Measurements from ENCODE around the gene SPRR1B.
"Not testable (repeated sequence)": the region's sequence is repeated elsewhere in the genome, so short reads cannot be mapped to it uniquely, and the experiment has no call there.

SPRR1B gene, protein sequence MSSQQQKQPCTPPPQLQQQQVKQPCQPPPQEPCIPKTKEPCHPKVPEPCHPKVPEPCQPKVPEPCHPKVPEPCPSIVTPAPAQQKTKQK

DNA sequence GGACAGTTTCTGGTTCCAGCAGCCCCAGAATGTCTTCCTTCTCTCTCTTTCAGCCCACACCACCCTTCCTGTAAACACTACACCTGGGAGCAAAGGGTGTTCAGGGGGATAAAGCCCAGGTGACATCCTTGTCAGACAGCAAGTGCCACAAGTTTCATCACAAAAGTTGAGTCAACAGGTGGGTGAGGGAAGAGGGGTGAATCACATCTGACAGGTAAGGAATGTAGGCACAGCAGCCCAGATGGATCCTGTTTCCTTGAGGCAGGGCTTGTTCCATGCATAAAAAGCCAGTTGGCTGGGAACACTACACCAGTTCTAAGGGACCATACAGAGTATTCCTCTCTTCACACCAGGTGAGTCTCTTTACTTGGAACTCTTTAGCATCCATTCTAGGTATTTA lies at the start of gene SPRR1B:
Gene SPRR1B, plus strand, starts transcription at position 309 of the 400 bp plus-strand sequence. CDS start 1,143 bp downstream, outside the sequence.
- no peak for DNase-seq (ENCODE audit: low spot score)

DNA sequence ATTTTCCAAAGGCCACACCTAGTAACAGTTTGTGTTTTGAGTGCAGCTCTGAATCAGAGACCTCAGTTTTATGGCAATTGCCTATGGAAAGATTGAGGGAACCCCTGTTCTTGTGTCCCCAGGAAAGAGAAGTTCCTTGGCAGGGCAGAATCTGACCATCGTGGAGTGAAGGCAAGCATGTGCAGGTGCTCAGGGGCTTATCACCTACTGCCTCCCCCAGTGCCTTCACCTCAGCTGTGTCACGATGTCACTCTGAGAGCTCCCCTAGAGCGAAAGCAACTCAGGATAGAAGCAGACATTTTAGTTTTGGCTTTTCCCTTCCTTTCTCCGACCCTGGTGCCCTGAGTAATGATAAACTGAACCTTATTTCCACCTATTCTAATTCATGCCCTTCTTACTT lies 48.9 kb upstream of the SPRR1B start:
- no peak for DNase-seq (ENCODE audit: low spot score)

DNA sequence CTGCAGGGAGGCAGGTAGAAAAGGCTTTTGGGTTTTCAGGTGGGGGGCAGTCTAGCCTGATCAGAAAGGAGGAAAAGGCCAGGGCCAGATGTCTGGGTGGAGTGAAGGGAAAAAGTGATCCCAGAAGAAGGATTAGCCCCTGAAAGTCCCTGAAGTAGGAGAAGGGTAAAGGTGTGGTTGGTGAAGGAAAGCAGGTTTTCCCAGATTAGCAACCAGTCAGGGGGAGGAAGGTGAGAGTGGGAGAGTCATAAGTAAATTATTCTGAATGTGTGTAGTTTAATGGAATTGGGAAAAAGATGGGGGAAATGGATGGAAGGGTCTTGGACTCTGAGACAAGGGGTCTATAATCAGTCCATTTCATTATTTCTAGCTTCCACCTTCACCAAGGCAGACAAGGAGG lies 47.8 kb upstream of the SPRR1B start:
- no peak for DNase-seq (ENCODE audit: low spot score)

DNA sequence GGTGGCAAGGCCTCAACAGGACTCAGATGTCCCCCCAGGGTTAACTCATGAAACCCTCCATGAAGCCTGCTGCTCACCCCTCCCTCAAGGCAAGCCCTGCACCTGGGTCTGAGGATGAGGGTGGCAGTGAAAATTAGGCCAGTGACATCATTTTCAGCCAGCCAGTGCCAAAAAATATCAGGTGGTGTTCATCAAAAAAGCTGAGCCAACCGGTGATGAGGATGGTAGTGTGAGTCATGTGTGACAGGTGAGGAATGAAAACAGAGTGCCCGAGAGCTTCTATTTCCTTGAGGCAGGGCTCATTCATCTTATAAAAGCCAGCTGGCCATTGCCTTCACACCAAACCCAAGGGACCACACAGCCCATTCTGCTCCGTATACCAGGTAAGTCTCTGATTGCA lies 47.3 kb upstream of the SPRR1B start, which contains the start of gene SPRR1A:
Gene SPRR1A, plus strand, starts transcription at position 339 of the 400 bp plus-strand sequence. CDS start 1,150 bp downstream, outside the sequence.
- no peak for DNase-seq (ENCODE audit: low spot score)

DNA sequence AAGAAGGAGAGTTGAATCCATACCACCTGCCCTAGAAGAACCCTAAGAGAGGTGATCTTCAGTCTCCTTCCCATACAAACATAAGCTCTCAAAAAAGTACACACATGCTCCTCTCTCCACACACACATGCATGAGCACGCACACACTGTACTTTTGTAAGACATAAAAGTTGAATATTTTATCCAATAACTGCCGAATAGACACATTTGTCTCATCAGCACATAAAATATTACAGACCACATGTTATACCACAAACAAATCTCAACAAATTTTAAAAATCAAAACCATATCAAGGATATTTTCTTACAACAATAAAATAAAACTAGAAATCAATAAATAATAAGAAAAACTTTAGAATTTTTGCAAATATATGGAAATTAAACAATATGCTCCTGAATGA lies 44.4 kb upstream of the SPRR1B start:
- DNase-seq (ENCODE audit: low spot score), result no peak

DNA sequence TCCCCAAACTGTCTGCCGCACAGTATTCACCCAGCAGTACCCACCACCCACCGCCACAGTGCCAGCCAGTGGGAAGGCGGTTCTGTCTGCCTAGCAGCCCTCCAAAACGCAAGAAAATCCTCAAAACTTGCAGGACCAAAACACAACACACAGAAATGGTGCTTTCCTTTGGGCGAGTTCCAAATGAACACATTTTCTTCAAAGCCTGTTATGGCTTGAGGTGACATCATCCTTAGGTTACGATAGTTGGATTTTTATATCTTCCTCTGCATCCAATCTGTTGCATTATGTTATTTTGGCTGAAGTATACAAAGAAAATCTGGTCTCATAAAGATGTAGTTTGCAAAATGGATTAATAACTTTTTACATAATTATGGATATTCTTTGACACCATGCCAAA lies 37.8 kb upstream of the SPRR1B start:
- DNase-seq (ENCODE audit: low spot score), result no peak

DNA sequence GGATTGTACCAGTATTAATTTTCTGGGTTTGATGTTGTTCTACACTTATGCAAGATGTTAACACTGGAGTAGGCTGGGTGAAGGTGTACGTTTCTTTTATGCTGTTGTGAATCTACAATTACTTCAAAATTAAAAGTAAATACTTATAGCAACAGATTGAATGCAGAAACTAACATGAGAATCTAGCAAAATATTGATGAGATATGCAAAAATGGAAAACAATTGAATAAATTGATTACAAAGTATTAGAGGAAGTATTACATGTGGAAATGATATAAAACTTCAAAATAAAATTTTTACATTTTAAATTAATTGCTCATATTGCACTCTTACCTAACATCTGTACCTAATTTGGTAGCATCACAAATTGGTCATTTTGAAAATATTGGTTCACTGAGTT lies 35.2 kb upstream of the SPRR1B start:
- no peak for DNase-seq (ENCODE audit: low spot score)

DNA sequence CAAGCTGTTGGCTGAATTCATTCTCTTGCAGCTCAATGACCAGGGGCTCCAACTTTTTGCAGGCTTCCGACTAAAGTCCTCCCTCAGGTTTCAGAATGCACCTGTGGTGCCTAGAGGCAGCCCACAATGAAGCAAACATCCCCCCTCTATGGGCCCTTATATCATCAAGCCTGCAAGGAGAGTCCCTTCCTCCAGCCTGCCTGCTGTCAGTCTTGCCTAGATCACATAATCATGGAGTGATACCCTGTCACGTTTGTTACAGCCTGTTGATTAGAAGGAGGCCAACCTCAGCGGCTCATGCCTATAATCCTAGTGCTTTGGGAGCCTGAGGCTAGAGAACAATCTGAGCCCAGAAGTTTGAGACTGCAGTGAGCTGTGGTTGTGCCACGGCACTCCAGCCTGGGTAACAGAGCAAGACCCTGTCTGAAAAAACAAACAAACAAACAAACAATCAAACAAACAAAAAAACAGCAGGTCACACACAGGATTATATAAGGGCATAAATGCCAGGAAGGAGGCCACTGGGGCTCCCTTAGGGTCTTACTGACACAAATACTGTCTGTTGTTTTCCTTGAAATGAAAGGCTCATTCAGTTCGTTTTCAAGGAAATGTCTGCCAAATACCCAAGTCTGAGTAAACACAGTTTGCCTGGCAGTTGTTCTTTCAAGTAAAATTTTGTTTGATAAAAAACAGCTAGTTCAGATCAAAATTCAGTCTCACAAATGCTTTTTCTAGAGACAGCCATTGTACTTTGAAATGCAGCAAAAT lies 34.2 kb upstream of the SPRR1B start:
- DNase-seq (ENCODE audit: low spot score), result peak; percentile 56

DNA sequence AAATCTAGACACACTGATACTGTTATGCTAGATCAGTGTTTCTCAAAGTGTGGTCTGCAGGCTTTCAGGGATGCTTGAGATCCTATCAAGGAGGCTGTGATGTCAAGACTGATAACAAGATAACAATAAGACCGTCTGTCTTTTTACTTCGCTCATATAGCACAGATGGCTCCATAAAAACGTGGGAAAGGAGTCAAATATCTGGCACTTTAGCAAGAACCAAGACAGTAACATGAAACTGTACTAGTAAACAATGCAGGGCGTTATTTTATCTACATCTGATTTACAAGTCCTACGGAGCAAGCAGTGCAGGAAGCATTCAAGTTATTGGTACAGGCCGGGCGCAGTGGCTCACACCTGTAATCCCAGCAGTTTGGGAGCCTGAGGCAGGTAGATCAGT lies 33.1 kb upstream of the SPRR1B start:
- DNase-seq (ENCODE audit: low spot score), result peak; percentile 14

DNA sequence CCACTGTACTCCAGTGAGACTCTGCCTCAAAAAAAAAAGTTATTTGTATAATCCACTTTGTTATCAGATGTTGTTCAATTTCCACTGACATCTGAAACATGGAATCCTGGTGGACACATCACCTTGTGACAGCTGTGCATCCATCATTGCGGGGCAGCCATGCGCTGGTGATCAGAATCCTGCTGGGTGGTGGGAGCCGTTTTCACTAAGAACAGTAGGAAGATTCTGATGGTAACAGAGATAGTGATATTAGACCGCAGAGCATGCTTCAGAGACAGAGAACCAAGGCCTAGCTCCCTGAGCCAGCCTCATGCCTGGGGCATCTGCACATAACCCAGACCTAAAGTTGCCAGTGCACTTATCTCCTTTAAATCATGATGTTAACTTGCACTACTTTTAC lies 32.5 kb upstream of the SPRR1B start:
- no peak for DNase-seq (ENCODE audit: low spot score)

DNA sequence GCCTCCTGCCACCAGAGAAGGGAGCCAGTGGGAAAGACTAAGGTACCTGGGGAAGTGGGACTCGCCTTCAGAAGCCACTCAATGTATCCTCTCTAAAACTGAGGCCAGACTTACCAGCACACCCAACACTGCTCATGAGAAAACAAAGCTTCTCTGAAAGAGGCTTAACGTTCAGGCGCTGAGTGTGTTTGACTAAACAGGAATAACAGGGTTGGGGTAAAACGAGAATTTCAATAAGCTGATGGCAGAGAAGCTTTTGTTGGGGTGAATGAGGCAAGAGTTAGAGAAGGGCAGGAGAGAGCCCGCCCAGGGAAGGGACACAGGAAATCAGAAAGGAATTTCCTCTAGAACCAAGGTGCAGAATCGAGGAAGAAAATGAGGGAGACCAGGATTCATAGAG lies 31.2 kb upstream of the SPRR1B start:
- no peak for DNase-seq (ENCODE audit: low spot score)

DNA sequence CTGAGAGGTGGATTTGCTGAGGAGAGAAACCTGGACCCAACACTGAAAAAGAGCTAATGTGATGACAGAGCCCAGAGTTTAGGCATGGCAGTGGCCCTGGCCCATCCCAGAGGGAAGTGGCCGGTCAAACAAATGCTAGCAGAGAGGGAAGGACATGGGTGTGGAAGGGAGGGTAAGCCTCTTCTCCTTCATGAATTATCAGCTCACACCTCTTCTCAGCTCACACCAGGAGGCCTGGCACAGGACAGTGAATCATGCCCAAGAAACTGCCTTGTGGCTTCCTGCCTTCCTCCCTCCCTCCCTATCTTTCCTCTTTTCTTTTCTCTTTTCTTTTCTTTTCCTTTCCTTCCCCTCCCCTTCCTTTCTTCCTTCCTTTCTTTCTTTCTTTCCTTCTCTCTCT lies 30.7 kb upstream of the SPRR1B start:
- DNase-seq (ENCODE audit: low spot score), result no peak

DNA sequence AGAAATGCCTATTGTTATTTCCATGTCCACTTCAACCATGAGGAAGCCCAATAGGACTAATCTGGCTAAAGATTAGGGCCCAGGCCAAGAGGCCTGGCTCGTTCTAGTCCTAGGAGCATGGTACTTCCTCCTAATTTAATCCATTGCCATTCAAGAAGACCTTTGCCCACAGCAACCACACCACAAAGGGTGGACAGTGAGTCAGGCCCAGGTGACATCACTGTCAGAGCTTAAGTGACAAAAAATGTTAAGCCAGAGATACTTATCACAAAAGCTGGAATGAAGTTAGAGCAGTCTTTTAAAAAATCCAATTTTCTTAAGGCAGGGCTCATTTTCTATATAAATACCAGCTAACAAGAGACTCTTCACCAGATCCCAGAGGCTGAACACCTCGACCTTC lies 29.6 kb upstream of the SPRR1B start, which contains the start of gene SPRR3:
Gene SPRR3, plus strand, starts transcription at position 368 of the 400 bp plus-strand sequence. CDS start 1,272 bp downstream, outside the sequence.
- no peak for DNase-seq (ENCODE audit: low spot score)

DNA sequence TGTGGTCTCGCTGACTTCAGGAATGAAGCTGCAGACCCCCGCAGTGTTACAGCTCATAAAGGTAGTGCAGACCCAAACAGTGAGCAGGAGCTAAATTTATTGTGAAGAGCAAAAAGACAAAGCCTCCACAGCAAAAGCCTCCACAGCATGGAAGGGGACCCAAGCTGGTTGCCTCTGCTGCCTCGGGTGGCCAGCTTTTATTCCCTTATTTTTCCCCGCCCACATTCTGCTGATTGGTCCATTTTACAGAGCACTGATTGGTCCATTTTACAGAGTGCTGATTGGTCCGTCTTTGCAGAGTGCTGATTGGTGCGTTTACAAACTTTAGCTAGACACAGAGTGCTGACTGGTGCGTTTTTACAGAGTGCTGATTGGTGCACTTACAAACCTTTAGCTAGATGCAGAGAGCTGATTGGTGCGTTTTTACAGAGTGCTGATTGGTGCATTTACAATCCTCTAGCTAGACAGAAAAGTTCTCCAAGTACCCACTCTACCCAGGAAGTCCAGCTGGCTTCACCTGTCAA lies 19.7 kb upstream of the SPRR1B start:
- DNase-seq (ENCODE audit: low spot score), result not testable (repeated sequence)

DNA sequence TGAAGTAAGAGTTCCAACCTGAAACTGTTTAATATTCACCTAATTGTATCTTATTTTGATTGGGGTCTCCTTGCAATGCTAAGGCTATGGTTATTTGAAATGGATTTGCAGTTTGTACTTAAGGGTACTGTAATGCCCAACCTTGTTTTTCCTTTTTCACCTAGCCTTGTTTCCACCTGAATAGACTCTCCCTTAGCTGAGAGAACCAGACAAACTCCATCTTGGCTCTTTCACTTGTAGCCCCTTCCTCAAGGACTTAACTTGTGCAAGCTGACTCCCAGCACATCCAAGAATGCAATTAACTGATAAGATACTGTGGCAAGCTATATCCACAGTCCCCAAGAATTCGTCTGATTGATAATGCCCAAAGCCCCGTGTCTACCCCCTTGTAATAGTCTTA lies 9.2 kb upstream of the SPRR1B start:
- not testable (repeated sequence) for DNase-seq (ENCODE audit: low spot score)

DNA sequence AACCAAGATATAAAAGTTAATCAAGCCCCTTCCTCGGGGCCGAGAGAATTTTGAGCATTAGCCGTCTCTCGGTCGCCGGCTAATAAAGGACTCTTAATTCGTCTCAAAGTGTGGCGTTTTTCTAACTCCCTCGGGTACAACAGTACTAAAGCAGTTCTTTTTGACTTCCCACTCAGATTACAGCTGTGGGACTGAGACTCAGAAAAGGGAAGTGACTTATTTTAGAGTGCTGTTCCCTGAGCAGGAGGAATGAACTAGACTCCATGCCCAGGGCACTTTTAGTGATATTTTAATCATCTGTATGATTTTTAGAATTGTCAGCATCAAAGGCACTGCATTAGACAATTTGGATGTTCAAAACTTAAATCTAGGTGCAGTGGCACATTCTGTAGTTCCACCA lies 8.7 kb upstream of the SPRR1B start:
- DNase-seq (ENCODE audit: low spot score), result not testable (repeated sequence)

DNA sequence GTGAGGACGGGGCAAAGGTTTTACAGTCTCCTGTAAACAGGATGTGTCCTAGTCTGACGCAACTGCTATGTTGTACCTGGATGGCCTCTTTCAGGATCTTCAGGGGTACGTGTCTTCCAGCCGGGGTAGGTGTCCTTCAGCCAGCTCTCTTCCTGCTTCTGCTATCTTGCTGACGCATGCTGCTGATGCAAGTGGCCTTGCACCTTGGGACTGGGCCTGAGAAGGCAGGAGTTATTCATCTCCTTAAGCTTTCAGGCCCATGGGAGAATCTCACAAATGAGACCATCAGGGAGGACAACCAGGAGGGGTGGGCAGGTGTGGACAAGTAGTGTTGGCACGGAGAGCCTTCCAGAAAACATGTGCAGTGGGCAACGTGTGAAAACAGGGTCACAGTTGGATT lies 7.9 kb upstream of the SPRR1B start:
- DNase-seq (ENCODE audit: low spot score), result no peak

DNA sequence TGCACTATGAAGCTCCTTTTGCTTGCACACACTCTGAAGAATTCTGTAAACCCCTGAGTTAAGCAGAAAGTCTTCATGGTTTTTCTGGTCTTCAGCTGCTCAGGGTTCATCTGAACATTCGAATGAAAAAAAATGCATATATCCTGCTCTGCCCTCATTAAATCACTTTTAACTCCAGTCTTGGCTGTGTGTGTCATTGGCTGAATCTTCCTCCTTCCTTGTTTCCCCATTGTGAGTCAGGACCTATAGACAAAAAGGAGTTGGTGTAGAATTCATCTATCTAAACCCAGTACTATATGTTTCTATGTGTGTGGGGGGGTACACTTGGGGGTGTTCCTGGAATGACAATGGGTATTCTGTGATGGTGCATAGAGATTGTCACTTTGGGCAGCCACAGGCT lies 6.6 kb upstream of the SPRR1B start:
- no peak for DNase-seq (ENCODE audit: low spot score)

DNA sequence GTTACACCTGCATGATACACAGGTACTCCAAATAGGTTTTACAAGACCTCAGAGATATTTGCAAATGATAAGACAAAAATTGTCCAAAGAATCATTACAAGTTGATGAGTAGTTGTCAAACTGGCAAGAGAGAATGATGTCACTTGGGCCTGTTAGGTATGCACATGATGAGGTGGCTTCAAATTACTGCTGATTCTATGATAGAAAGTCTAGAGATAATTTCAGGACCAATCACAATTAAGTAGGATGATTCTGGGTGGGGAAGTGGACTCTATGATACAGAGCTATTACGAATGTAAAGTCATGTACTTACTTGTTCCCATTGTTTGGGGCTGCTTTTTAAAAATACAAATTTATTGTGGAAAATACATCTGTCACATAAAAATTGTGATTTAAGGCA lies 5.2 kb upstream of the SPRR1B start:
- DNase-seq (ENCODE audit: low spot score), result no peak

DNA sequence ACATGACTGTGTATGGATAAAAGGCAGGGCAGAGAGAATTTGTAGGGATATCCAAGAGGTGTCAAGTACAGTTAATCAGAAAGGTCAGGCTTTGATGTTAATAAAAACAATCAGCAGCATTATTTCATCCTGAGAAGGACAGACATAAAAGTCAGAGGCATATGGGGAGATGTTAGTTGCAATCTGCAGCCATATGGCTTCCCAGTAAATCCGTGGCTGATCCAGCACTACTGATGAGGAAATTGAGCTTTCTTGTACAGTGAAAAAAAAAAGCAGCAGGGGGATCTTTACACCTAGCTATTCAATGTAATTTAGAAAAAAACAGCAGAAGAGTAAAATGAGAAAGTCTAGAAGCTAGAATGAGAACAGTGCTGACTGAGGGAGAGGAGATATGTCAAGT lies 2.2 kb upstream of the SPRR1B start:
- DNase-seq (ENCODE audit: low spot score), result no peak

DNA sequence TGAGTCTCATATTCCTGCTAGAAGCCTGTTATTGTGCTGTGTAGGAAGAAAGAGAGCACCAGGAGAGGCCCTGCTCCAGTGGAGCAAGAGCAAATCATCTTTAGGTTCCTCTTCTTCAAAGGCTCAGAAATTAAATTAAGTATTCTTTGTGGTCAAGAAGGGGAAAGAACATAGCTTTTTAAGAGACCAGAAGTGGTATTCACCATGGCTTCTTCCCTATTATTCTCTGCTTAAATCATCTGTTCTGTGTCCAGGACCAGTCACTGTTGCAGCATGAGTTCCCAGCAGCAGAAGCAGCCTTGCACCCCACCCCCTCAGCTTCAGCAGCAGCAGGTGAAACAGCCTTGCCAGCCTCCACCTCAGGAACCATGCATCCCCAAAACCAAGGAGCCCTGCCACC lies 1.1 kb downstream of the SPRR1B start:
- no peak for DNase-seq (ENCODE audit: low spot score)

DNA sequence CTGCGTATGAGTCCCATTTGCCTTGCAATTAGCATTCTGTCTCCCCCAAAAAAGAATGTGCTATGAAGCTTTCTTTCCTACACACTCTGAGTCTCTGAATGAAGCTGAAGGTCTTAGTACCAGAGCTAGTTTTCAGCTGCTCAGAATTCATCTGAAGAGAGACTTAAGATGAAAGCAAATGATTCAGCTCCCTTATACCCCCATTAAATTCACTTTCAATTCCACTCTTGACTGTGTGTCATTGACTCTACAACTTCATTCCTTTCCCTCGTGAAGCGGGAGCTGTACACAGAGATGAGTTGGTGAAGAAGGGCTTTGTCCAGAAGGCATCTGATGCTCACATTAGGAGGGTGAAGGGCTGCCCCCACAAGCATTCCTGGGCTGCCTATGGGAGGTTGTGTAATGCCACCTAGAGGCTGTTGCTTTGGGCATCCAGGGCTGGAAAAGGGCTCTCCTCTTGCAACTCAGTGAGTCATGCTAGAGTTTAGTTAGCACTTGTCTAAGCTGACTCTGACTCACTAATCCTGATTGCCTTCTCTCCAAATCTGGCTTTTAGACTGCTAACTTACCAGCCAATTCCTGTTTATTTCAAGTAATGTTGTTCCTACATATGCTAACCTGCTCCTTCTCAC lies 1.8 kb downstream of the SPRR1B start:
- peak; percentile 89 for DNase-seq (ENCODE audit: low spot score)

DNA sequence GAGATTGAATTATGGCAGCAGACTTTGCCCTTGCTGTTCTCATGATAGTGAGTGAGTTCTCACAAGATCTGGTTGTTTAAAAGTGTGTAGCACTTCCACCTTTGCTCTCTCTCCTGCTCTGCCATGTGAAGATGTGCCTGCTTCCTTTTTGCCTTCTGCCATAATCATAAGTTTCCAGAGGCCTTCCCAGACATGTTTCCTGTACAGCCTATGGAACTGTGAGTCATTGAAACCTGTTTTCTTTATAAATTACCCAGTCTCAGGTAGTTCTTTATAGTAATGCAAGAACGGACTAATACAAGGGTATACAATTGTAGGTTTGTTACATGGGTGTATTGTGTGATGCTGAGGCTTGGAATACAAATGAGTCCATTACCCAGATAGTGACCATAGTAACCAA lies 4.2 kb downstream of the SPRR1B start:
- no peak for DNase-seq (ENCODE audit: low spot score)
